ENCODE results near the gene CTDSPL2. TPM values are rescaled to one million over a fixed set of nuclear protein-coding genes. Genes with fewer than 3 reads are reported as not detected.

CTDSPL2 gene
- total RNA-seq, 1 experiment from 2014 or later: 99.7 TPM

DNA sequence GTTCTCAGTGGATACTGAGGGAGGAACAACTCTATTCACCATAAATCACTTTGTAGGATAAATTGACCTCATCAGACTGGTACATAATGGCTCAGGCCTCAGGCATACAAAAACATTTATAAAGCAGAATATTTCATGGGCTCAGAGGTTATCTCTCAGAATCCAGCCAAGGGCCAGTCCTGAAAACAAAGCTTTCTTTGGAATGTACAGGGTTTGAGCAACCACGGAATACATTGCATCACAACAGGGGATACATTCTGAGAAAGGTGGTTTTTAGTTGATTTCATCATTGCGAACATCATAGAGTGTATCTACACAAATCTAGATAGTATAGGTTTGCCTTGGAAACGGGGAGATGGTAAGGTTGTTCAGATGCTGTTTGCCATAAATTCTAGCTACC, 33.4 kb upstream of the CTDSPL2 start:
- POLR2A ChIA-PET (ENCODE audit: low non-redundant PET): no interaction called here

GRCh38 chr15:44394562-44394961, 32.9 kb upstream of the CTDSPL2 start:
- no peak for DNase-seq (ENCODE audit: low spot score)
- H3K9me3 ChIP-seq (ENCODE audit: low read depth, low read length, poor library complexity, severe bottlenecking): no peaks in the 10 kb centered on the region
- TF ChIP-seq, protein P1, sequence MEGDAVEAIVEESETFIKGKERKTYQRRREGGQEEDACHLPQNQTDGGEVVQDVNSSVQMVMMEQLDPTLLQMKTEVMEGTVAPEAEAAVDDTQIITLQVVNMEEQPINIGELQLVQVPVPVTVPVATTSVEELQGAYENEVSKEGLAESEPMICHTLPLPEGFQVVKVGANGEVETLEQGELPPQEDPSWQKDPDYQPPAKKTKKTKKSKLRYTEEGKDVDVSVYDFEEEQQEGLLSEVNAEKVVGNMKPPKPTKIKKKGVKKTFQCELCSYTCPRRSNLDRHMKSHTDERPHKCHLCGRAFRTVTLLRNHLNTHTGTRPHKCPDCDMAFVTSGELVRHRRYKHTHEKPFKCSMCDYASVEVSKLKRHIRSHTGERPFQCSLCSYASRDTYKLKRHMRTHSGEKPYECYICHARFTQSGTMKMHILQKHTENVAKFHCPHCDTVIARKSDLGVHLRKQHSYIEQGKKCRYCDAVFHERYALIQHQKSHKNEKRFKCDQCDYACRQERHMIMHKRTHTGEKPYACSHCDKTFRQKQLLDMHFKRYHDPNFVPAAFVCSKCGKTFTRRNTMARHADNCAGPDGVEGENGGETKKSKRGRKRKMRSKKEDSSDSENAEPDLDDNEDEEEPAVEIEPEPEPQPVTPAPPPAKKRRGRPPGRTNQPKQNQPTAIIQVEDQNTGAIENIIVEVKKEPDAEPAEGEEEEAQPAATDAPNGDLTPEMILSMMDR (conservative IDR thresholded peaks at IDR 0.05; ENCODE audit: low read depth, low read length): no peak
- no peak for TF ChIP-seq EZH2 (IDR thresholded peaks at IDR 0.05; ENCODE audit: borderline replicate concordance, low read depth, low read length, poor library complexity, severe bottlenecking)
- H3K27me3 ChIP-seq (replicated peaks; ENCODE audit: insufficient read depth, low read depth, low read length, poor library complexity): no peaks in the 10 kb centered on the region
- H3K36me3 ChIP-seq (ENCODE audit: insufficient read depth, low read length, poor library complexity, severe bottlenecking): no peaks in the 10 kb centered on the region
- intact Hi-C loops (cut with micrococcal nuclease; ENCODE audit: unreplicated experiment): no loop called here
- no peak overlapping the region for H3K27ac ChIP-seq (ENCODE audit: low read depth, low read length, poor library complexity, severe bottlenecking)
- no peak overlapping the region for H3K4me3 ChIP-seq (ENCODE audit: low read depth, low read length, poor library complexity, severe bottlenecking)
- no TSS peak for BruUV-seq (replicated peaks)
- CTCF ChIA-PET: no interaction called here
- POLR2A ChIA-PET (ENCODE audit: low non-redundant PET): no interaction called here
- H3K4me1 ChIP-seq (ENCODE audit: insufficient read depth, low read length, poor library complexity, severe bottlenecking): no peaks in the 10 kb centered on the region

More for the DNA sequence above, 33.4 kb upstream of the CTDSPL2 start:
- no peak for TF ChIP-seq EZH2 (IDR thresholded peaks at IDR 0.05; ENCODE audit: borderline replicate concordance, low read depth, low read length, poor library complexity, severe bottlenecking)
- TF ChIP-seq, protein P1 (conservative IDR thresholded peaks at IDR 0.05; ENCODE audit: low read depth, low read length): no peak
- H3K27ac ChIP-seq (ENCODE audit: low read depth, low read length, poor library complexity, severe bottlenecking): no peak overlapping the region
- no peaks in the 10 kb centered on the region for H3K4me1 ChIP-seq (ENCODE audit: insufficient read depth, low read length, poor library complexity, severe bottlenecking)
- intact Hi-C loops (cut with micrococcal nuclease; ENCODE audit: unreplicated experiment): no loop called here
- CTCF ChIA-PET: no interaction called here
- H3K36me3 ChIP-seq (ENCODE audit: insufficient read depth, low read length, poor library complexity, severe bottlenecking): no peaks in the 10 kb centered on the region
- no peaks in the 10 kb centered on the region for H3K9me3 ChIP-seq (ENCODE audit: low read depth, low read length, poor library complexity, severe bottlenecking)
- no TSS peak for BruUV-seq (replicated peaks)
- no peak for DNase-seq (ENCODE audit: low spot score)
- H3K27me3 ChIP-seq (replicated peaks; ENCODE audit: insufficient read depth, low read depth, low read length, poor library complexity): no peaks in the 10 kb centered on the region
- no peak overlapping the region for H3K4me3 ChIP-seq (ENCODE audit: low read depth, low read length, poor library complexity, severe bottlenecking)

GRCh38 chr15:44397869-44398268, 29.6 kb upstream of the CTDSPL2 start:
- no peak overlapping the region for H3K27ac ChIP-seq (ENCODE audit: low read depth, low read length, poor library complexity, severe bottlenecking)
- no peaks in the 10 kb centered on the region for H3K36me3 ChIP-seq (ENCODE audit: insufficient read depth, low read length, poor library complexity, severe bottlenecking)
- H3K9me3 ChIP-seq (ENCODE audit: low read depth, low read length, poor library complexity, severe bottlenecking): no peaks in the 10 kb centered on the region
- BruUV-seq (replicated peaks): no TSS peak
- no peaks in the 10 kb centered on the region for H3K27me3 ChIP-seq (replicated peaks; ENCODE audit: insufficient read depth, low read depth, low read length, poor library complexity)
- H3K4me3 ChIP-seq (ENCODE audit: low read depth, low read length, poor library complexity, severe bottlenecking): no peak overlapping the region
- ChIA-PET CTCF (no interaction called here), POLR2A (ENCODE audit: low non-redundant PET) (no interaction called here)
- TF ChIP-seq EZH2 (IDR thresholded peaks at IDR 0.05; ENCODE audit: borderline replicate concordance, low read depth, low read length, poor library complexity, severe bottlenecking): no peak
- TF ChIP-seq, protein P1 (conservative IDR thresholded peaks at IDR 0.05; ENCODE audit: low read depth, low read length): no peak
- intact Hi-C loops (cut with micrococcal nuclease; ENCODE audit: unreplicated experiment): no loop called here
- no peak for DNase-seq (ENCODE audit: low spot score)
- no peaks in the 10 kb centered on the region for H3K4me1 ChIP-seq (ENCODE audit: insufficient read depth, low read length, poor library complexity, severe bottlenecking)

Measured in A673 (cell line).